Kidney tubule cell (primary cell): Measurements from ENCODE around the gene BMAL1.

Experiments used
- DNase-seq: peaks from one replicate; pipeline ENCODE4 v3.0.0-alpha.2; 2018; ENCODE audit warnings: low spot score

Gene BMAL1

GRCh38 chr11:13317293-13318080 is 39.9 kb downstream of the BMAL1 start:
- DNase-seq: no peak

GRCh38 chr11:13318498-13319295 is 41.1 kb downstream of the BMAL1 start:
- DNase-seq: no peak

GRCh38 chr11:13320688-13321087 is 43.1 kb downstream of the BMAL1 start:
- no peak for DNase-seq

- no peak for DNase-seq
Observed at GRCh38 chr11:13321431-13321830, 43.8 kb downstream of the BMAL1 start.

GRCh38 chr11:13324141-13324540 is 46.6 kb downstream of the BMAL1 start:
- DNase-seq: no peak

GRCh38 chr11:13324709-13325108 is 47.1 kb downstream of the BMAL1 start:
- no peak for DNase-seq

GRCh38 chr11:13327421-13327820 is 49.8 kb downstream of the BMAL1 start:
- no peak for DNase-seq

- no peak for DNase-seq
Observed at GRCh38 chr11:13328286-13328685, 50.7 kb downstream of the BMAL1 start.

GRCh38 chr11:13329670-13330356 is 52.2 kb downstream of the BMAL1 start:
- peak; percentile 50 for DNase-seq

GRCh38 chr11:13332124-13332523 is 54.5 kb downstream of the BMAL1 start:
- no peak for DNase-seq

- DNase-seq: peak; percentile 90
Observed at GRCh38 chr11:13333456-13333957, 55.9 kb downstream of the BMAL1 start.

GRCh38 chr11:13334034-13334786 is 56.6 kb downstream of the BMAL1 start:
- peak; percentile 36 for DNase-seq

- peak; percentile 63 for DNase-seq
Observed at GRCh38 chr11:13335319-13335718, 57.7 kb downstream of the BMAL1 start.

- DNase-seq: peak; percentile 29
Observed at GRCh38 chr11:13336246-13336878, 58.8 kb downstream of the BMAL1 start.

GRCh38 chr11:13338019-13338426 is 60.4 kb downstream of the BMAL1 start:
- DNase-seq: peak; percentile 74

GRCh38 chr11:13338427-13339069 is 61.0 kb downstream of the BMAL1 start:
- peak; percentile 79 for DNase-seq

GRCh38 chr11:13339195-13340153 is 61.9 kb downstream of the BMAL1 start:
- peak; percentile 94 for DNase-seq

GRCh38 chr11:13341026-13341425 is 63.4 kb downstream of the BMAL1 start:
- no peak for DNase-seq

- no peak for DNase-seq
Observed at GRCh38 chr11:13343067-13343466, 65.5 kb downstream of the BMAL1 start.
